AG09319 (cell line): ENCODE data around the gene CDK17.
"Not testable (repeated sequence)": the region's sequence is repeated elsewhere in the genome, so short reads cannot be mapped to it uniquely, and the experiment has no call there.

Experiments used
- DNase-seq: peaks from one replicate; pipeline ENCODE4 v3.0.0-alpha.2; 2010; ENCODE audit warnings: low read depth; ENCODE audit errors: extremely low read depth
- TF ChIP-seq, protein P1 (sequence below): IDR thresholded peaks from 2 replicates; pipeline ENCODE4 v1.5.1; 2011; ENCODE audit warnings: low read depth, mild to moderate bottlenecking, inconsistent platforms, low read length, moderate library complexity

Gene CDK17

DNA sequence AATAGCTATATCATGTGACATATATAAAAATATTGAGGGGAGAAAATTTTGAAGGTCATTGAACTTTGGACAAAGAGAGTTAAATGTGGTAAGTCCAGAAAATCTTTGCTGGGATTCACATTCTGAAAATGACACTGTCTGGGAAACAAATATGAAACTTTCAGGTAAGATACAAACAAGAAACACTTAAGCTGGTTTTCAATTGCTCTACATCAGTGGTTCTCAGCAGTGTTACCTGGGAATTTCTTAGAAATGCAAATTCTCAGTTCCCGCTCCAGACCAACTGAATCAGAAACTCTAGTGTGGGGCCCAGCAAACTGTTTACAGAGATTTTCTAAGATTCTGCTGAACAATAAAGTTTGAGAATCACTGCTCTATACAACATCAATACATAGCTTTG, 3.6 kb upstream of the CDK17 start:
- DNase-seq, result no peak
- TF ChIP-seq, protein P1, sequence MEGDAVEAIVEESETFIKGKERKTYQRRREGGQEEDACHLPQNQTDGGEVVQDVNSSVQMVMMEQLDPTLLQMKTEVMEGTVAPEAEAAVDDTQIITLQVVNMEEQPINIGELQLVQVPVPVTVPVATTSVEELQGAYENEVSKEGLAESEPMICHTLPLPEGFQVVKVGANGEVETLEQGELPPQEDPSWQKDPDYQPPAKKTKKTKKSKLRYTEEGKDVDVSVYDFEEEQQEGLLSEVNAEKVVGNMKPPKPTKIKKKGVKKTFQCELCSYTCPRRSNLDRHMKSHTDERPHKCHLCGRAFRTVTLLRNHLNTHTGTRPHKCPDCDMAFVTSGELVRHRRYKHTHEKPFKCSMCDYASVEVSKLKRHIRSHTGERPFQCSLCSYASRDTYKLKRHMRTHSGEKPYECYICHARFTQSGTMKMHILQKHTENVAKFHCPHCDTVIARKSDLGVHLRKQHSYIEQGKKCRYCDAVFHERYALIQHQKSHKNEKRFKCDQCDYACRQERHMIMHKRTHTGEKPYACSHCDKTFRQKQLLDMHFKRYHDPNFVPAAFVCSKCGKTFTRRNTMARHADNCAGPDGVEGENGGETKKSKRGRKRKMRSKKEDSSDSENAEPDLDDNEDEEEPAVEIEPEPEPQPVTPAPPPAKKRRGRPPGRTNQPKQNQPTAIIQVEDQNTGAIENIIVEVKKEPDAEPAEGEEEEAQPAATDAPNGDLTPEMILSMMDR, result no peak

DNA sequence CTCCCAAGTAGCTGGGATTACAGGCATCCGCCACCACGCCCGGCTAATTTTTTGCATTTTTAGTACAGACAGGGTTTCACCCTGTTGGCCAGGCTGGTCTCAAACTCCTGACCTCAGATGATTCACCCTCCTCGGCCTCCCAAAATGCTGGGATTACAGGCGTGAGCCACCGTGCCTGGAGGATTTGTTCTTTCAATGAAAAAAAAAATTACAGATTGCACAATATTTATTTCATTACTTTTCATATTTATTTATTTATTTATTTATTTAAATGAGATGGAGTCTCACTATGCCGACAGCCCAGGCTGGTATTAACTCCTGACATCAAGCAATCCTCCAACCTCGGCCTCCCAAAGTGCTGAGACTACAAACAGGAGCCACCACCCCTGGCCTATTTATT, 2.3 kb upstream of the CDK17 start:
- not testable (repeated sequence) for DNase-seq

DNA sequence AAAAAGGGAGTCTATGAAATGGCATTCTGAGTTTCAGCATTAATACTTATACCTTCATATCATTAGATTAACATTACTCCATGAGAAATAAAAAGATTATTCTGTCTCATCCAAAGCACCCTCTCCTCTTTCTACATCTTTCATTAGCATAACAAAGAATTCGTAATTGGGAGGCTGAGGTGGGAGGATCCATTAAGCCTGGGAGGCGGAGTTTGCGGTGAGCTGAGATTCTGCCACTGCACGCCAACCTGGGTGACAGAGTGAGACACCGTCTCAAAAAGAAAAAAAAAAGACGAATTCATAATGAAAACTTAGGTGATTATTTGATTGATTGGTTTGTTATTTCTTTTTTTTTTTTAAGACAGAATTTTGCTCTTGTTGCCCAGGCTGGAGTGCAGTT, 1.8 kb upstream of the CDK17 start:
- no peak for DNase-seq
- TF ChIP-seq, protein P1, result no peak

DNA sequence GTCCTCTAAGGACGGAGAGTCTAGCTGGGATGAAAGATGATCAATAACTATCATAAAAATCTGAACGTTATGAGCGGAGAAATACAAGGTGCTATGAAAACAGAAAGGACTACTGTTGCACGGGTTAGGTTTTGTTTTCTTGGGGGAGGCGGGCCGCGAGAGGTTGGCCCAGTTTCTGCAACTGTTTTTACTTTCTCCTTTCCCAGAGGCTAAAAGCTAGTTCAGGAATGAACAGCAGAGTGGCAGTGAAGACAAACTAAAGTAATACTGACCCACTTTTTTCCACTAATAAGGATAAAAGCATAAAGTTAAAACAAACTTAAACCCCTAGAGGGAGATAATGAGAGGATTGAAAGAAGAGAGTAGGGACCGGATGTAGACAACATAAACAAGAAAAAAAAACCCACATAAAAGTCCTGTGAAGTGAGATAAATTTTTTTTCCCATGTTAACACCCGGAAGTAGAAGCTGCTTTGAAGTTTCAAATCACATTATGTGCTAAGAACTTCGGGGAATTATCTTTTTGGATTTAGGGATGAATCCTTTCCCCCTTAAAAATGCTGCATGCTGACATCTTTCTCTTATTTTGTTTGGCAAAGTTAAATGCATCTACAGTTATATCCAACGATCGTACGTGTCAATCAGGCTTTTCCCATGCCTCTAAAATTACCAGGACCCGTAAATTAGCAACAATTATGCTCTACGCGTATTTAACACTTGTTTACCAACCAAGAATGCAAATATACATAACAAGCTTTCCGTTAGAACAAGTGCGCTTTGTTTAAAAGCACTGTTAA, 1.0 kb upstream of the CDK17 start:
- DNase-seq, result no peak
- TF ChIP-seq, protein P1, result peak; percentile 38

DNA sequence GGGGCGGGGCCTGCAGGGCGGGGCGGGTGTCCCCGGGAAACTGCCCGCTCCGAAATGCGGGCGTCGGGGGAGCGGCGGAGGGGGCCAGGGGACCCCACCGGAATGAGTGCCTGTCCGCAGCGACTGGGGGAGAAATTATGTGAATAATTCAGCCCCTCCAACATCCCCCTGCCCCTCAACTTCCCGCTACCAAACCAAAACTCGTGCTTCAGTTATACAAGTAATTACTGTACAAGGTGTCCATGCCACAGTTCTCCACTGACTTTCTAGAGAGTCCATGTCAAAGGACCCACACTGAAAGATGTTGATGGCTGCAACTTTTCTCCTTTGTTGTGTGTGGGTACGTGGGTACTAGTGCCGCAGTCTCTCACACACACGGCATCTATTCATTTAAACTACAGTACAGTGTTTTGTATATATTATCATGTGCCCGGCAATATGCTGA, 414 bp upstream of the CDK17 start:
- no peak for DNase-seq

DNA sequence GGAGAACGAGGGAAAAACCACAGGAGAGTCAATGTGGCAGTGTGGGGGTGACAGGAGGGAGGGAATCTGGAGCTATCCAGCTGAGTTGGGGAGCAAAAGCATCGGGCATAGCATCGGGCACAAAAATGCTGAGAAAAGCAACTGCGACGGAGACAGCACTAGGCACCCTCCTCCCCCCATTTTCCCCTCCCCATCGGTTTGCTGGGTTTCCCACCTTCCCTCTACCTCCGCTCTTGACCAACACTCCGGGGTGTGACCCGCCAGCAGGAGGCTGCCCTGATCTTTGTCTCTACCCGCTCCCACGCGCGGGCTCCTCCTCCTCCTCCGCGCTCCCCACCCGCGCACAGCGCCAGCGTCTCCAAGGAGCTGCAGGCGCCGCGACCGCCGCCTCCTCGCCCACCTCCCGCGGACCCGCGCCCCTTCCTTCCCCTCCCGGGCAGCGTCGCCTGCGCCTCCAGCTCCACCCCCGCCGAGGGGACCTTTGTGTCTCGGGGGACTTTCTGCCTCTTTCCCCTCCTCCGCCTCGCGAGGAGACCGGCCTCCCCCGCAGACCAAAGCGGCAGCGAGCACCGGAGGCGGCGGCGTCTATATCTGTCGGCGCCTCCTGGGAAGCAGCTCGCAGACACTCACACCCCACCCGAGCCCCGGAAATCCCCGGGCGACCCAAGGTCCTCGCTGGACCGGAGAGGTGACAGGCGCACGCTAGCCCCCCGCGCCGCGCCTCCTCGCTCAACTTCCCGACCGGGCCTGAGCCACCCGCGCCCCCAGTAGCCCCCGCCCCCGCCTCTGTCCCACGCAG, 920 bp downstream of the CDK17 start:
- TF ChIP-seq, protein P1, result peak; percentile 36
- DNase-seq, result no peak

More for the DNA sequence above, 414 bp upstream of the CDK17 start:
- TF ChIP-seq, protein P1, result no peak

DNA sequence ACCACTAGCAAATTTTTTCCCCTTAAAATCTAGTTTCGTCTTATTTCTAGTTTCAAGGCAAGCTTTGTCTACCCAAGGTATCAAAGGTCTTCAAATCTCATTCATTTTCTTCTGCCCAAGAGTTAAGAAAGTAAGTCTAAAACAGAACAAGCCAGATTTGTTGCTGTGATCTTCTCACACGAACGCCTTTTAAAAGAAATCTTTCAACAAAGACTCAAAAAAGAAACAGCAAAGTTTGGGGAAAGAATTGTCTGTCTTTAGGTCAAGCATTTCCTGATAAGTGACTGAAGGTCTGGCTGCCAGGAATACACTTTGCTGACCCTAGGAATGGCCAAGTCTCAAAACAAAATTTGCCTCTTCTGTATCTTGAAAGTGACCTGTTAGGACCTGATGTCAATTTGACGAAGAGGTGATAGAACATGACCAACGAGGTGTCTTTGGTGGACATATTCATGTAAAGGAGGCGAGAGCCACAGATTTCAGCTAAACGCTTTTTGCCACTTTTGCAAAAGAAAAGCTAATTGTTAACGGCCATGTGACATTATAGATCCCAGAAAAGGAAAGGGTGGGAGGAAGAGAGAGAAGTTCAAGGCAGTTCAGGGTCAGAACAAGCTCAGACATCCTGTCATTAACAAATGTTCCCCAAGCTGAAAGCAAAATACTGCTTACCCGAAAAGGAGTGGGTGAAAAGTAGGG, 1.7 kb downstream of the CDK17 start:
- TF ChIP-seq, protein P1, result no peak
- DNase-seq, result no peak
